ENCODE results near the gene SLC7A9.
"Not testable (repeated sequence)": the region's sequence is repeated elsewhere in the genome, so short reads cannot be mapped to it uniquely, and the experiment has no call there.

The SLC7A9 gene

GRCh38 chr19:32880622-32881021 is 11.1 kb upstream of the SLC7A9 start:
- DNase-seq, result no peak

DNA sequence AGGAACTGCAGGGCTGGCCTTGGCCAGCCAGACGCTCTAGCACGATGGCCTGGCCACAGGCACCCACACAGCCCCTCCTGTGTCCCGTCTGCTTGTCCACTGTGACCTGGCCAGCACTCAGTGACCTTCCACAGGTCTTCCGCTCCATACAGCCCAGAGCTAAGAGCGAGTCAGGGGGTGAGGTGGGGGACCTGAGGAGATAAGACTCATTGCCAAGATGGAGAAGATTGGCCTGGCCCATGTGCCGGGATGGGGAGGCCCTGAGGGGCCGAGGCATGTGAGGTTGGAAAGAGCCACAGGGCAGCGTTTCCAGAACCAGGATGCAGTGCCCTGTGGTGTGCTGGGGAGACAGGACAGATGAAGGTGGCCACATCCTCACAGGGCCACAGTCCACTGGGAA is 10.2 kb upstream of the SLC7A9 start:
- no peak for DNase-seq

GRCh38 chr19:32878988-32879387 is 9.4 kb upstream of the SLC7A9 start:
- no peak for DNase-seq

DNA sequence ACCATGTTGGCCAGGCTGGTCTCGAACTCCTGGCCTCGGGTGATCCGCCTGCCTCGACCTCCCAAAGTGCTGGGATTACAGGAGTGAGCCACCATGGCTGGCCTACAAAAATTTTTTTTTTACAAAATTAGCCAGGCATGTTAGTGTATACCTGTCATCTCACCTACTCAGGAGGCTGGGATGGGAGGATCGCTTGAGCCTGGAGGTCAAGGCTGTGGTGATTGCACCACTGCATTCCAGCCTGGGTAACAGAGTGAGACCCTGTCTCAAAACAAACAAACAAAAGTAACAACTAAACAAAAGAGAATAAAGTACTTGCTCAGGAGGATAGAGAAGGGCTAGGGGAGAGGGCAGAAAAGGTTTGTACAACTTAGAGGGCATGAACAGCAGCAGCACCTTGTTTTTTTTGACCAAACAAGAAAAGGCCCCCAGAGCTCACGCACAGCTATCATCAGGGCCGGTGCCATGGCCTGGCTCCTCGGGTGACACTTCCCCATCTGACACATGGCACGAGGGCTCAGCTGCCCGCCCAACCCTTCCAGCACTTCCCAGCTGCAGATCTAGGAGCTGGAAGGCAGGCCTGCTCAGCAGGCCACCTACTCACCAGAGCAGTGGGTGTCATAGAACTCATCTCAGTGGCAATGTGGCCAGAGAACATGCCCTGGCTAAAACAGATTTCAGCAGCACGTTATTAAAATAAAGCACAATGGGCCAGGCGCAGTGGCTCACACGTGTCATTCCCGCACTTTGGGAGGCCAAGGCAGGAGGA is 8.6 kb upstream of the SLC7A9 start:
- DNase-seq, result no peak

DNA sequence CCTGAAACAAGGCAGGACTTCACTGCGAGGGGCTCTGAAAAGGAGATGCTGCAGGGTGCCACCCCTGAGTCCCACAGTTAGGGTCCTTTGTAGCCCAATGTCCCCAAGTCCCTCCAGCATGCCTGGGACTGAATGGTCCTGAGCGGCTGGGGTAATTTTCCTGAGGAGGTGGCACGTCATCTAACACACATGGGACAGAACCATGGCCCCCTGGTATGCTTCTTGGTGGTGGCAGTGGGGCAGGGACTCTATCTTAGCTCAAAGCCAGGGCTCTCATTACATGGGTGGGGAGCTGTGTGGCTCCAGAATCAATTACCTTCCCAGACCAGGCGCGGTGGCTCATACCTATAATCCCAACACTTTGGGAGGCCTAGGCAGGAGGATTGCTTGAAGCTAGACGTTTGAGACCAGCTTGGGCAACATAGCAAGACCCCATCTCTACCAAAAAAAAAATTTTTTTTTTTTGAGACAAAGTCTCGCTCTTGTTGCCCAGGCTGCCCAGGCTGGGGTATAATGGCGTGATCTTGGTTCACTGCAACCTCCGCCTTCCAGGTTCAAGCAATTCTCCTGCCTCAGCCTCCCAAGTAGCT is 7.9 kb upstream of the SLC7A9 start:
- DNase-seq, result no peak

DNA sequence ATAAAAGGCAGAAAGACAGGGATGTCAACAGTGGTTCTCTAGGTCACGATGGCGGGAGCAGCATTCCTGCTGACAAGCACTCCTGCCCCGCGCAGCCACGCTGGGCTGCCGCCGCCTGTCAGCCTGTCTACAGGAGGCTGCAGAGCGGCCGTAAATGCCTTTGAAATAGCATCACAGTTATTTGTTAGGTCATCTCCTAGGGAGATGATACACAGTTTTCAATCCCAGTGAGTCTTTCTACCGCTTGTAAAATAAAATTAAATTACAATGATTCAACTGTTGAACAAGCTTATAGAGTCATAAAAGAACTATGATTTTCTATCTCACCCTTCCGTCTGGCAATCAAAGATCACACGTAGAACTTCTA is 7.3 kb upstream of the SLC7A9 start:
- DNase-seq, result no peak

- no peak for DNase-seq
Measured at GRCh38 chr19:32876236-32876918, 6.8 kb upstream of the SLC7A9 start.

DNA sequence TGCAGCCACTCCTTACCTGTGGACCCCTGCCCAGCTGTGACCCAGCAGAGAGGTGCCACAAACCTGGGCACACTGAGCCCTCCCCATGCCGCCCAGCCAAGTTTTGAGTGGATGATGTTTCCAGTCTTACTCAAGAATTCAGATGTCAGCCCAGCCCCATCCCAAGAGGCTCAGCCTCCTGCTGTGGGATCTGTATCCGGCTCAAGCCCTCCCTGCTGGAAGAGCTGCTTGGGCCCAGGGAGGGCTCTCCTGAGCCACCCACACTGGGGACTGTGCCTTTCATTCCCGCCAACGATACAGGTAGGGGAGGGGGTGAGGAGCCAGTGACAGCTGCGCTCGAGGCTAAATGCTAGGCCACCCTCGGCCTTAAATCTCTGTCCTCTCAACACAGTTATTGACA is 5.9 kb upstream of the SLC7A9 start:
- no peak for DNase-seq

DNA sequence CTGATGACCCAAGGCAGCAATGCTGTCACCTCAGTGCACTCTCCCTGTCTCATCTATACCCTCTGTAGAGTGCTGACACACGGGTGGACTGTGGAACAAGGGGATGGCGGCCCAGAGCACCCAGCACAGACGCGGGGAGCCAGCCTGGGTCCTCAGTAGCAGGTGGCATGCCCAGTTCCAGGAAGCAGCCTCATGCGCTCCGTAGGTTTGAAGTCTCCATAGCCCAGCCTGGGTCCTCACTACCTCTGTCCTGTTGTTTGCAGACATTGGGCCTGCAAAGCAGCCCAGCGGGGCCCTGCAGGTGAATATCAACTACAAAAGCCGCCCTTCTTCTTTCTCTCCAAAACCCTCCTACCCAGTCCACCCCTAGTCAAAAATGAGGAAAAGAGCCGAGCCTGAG is 5.0 kb upstream of the SLC7A9 start:
- DNase-seq, result no peak

DNA sequence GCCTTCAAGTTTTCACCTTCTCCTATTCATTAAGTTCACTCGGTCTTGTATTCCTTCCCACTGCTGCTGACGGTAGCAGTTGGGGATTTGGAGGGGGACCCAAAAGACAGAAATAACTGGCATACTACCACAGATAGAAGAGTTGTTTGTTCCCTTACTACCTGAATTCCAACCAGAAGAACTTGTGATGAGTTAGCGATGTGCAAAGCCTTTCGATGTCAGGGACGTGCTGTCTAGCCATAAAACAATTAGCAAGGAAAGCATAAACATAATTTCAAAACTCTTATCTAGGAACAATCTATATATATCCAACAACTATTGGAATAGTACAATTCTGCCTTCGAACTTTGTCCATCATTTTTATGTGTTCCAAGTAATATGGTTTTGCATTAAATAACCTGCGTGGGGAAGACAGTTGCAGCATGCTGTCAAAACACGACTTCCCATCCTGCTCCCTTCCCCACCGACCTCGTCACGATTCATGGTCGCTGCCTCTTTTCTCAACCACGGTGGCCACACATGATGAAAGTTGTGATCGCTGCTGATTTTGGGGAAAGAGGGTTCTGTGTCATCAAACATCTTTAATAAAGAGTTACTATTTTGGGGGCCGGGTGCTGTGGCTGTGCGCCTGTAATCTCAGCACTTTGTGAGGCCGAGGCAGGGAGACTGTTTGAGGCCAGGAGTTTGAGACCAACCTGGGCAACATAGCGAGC is 3.8 kb upstream of the SLC7A9 start:
- no peak for DNase-seq

DNA sequence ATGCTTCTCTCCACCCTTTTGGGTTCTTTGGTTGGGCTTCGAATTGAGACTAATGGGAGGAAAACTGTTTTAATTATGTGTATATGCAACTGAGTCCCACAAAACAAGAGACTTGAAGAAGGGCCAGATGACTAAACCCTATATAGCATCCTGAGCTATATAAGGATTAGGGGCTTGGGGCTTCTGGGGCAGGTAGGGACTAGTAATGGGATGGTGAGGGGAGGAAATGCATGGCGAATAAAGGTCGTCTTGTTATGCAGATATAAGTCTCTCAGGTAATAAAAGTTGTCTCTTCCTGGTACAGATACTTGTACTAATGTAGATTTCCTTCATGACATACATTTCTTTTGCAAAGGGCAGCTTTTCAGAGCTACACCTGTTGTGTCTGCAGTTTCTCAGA is 2.8 kb upstream of the SLC7A9 start:
- no peak for DNase-seq

DNA sequence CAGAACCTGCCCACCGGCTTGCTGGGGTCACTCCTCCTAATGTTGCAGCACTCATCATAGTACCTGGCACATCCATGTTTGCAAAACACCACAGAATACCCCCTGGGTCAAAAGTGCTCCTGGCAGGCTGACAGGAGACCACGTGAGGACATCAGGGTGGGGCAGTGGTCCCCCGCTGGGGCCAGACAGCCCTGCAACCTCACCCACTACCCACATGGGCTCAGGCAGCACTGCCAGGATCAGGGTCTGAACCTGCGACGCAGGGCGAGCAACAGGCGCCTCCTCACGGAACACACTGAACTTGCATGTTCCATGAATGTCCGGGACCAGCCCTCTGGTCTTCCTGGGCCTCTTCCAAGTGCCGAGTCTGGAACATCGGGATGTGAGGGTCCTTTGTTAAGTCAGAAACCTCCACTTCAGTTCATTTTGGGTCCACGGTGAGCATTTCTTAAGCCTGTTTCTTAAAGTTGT is 1.4 kb upstream of the SLC7A9 start:
- DNase-seq, result no peak

- no peak for DNase-seq
Measured at GRCh38 chr19:32869966-32870573, 503 bp upstream of the SLC7A9 start.

DNA sequence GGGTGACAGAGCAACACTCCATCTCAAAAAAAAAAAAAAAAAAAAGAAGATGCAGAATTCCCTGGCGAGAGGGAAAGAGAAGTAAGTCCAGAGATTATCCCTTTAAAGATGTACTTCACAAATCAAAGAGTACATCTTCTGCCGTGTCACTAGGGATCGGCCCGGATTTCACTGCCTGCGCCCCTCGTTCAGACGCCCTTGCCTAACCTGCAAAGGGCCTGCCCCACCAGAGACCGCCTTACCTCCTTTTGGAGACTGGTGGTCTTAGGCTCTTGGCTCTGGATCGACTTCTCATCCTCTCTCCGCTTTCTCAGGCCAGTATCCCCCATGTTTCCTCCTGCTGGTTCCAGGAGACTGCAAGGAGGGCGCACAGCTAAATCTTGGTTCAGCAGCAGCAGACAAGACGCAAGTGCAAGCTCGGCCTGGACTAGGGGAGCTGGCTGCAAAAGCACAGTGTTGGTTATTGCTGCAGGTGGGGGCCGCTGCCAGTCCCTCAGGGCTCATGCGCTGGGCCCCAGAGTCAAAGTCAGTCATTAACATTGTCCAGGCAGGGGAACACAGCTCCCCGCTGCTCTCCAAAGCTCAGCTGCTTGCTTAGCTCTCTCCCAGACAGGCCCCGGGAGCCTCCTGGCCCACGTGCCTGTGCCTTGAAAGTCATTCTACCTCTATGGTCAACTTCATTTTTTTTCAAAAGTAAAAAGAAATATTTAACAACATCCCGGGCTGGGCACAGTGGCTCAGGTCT is 1.2 kb downstream of the SLC7A9 start:
- no peak for DNase-seq

DNA sequence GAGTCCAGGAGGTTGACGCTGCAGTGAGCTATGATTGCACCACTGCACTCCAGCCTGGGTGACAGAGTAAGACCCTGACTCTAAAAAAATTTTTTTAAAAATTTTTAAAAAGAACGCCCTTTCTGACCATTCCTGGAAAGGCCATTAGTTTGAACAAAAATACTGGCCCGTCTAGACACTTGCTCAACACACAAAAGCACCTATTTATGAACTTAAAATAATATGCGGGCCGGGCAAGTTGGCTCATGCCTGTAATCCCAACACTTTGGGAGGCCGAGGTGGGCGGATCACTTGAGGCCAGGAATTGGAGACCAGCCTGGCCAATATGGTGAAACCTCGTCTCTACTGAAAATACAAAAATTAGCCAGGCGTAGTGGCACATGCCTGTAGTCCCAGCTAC is 2.1 kb downstream of the SLC7A9 start:
- not testable (repeated sequence) for DNase-seq

DNA sequence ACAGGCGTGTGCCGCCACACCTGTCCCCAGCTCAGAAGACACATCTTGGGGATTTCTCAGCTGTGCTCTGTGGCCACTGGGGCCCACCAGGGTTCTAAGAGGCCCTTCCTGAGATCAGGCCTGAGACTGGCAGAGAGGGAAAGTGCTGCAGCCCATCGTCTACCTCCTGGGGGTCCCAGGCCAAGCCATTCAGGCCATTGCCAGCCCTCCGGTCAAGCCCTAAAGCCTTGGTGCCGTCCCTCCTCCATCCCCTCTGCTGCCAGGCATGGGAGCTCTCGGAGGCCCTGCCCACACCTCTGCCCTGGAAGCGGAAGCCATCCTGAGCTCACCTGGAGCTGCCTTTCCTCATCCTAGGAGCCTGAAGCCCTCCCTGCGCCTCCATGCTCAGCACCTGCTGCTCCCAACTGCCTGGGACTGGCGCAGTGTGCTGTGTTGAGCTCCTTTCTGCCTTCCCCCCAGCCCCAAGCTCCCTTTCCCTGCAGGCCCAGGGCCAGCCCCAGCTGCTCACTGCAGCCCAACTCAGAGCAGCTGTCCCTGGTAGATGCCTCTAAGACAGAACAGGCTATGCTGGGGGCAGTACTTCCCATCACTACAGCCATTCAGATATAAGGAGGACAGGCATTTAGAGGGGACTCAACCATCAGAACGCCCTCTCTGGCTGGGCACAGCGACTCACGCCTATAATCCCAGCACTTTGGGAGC is 2.9 kb downstream of the SLC7A9 start:
- no peak for DNase-seq

- DNase-seq, result no peak
Measured at GRCh38 chr19:32866061-32866460, 3.5 kb downstream of the SLC7A9 start.

DNA sequence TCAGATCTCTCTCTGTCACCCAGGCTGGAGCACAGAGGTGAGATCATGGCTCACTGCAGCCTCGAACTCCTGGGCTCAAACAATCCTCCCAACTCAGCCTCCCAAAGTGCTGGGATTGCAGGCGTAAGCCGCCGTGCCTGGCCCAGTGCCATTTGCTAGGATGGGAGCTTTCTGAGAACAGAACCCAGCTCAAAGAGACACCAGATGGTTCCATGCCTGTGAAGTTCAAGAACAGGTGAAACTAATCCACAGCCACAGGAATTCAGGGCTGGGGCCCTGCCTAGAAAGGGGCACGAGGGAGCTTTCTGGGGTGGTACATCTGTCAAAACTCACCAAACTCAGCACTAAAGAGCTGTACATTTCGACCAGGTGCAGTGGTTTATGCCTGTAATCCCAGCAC is 4.2 kb downstream of the SLC7A9 start:
- DNase-seq, result no peak

DNA sequence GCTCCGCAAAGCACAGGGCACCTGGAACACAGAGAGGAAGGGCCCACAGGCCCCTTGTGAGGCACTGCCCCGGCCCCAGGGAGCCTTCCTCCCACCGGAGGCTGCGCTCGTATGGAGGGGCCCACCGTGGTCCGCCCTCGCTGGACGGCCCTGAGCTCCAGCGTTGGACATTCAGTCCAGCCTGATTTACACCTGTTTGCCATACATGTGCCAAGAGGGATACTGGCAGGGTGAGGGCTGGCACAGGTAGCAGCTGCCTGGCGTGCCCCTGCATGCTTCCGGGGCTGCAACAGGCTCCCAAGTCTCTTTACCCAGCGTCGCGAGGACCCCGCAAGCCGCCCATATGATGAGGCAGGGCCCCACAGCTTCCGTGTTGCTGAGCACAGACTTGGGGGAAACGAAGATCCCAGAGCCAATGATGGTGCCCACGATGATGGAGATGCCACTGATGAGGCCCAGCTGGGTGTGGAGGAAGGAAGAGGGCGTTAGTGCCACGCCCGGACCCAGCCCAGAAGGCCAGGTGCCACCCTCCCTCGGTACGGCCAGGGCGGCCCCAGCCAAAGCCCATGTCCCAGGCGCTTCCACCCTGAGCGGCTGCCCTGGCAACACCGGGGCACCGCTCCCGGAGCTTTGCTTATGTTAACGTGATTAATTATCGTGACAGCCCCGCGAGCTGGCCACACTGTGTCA is 5.1 kb downstream of the SLC7A9 start:
- DNase-seq, result no peak

- no peak for DNase-seq
Measured at GRCh38 chr19:32863841-32864240, 5.7 kb downstream of the SLC7A9 start.

GRCh38 chr19:32863301-32863700 is 6.3 kb downstream of the SLC7A9 start:
- DNase-seq, result no peak
